Thyroid gland (tissue), 4 donors: ENCODE results near the gene RAD21L1. TPM values are rescaled to one million over a fixed set of nuclear protein-coding genes. Genes with fewer than 3 reads are reported as not detected.

Source experiments
- DNase-seq, 2 donors: peaks; one replicate each; pipeline ENCODE4 v3.0.0-alpha.2; 2019
- H3K27ac ChIP-seq, 3 donors: fragments of 200-600 bp; sonication (generic); 1 replicate in 2 of 3; 2 replicates in 1 of 3; pipeline ENCODE4 v1.5.1; 2016 to 2019; ENCODE audit warnings: mild to moderate bottlenecking in 1 of 3, moderate library complexity in 1 of 3
- H3K27me3 ChIP-seq: fragments of 200-600 bp; sonication (generic); one replicate; pipeline ENCODE4 v1.5.1; 2019
- H3K36me3 ChIP-seq, 2 donors: fragments of 200-600 bp; sonication (generic); one replicate each; pipeline ENCODE4 v1.5.1; 2016 to 2019
- H3K4me1 ChIP-seq, 2 donors: fragments of 200-600 bp; sonication (generic); one replicate each; pipeline ENCODE4 v1.5.1; 2017 to 2019
- H3K4me3 ChIP-seq, 3 donors: fragments of 200-600 bp; sonication (generic); replicated peaks in 1 of 3; 1 replicate in 2 of 3; 2 replicates in 1 of 3; pipeline ENCODE4 v1.5.1; 2016; ENCODE audit warnings: mild to moderate bottlenecking in 1 of 3
- H3K9me3 ChIP-seq: fragments of 200-600 bp; sonication (generic); one replicate; pipeline ENCODE4 v1.5.1; 2017
- POLR2A ChIP-seq, 2 donors: fragments of 450-650 bp; IDR thresholded peaks; one replicate each; pipeline ENCODE4 v1.6.1; 2017; ENCODE audit warnings: antibody characterized with exemption in 2 of 2, mild to moderate bottlenecking in 2 of 2, moderate library complexity in 1 of 2
- WGBS, 2 donors: methylation state at CpG; one replicate each; pipeline ENCODE4 v1.1.5; 2017; 5-methylcytosine and 5-hydroxymethylcytosine counted together
- intact Hi-C: fragments of 100-400 bp; cut with DNase I; formaldehyde crosslinking; loops from one replicate; pipeline ENCODE4 v1.15.1; 2023
- total RNA-seq, 4 donors: library from RNA; depleted of rRNA; stranded (reverse); fragments of >200 nt; gene quantifications; one replicate each; pipeline ENCODE4 v1.2.3, GENCODE V29; 2016
- TF ChIP-seq, protein P1 (sequence below), 6 experiments: fragments of 200-600 bp in 3 of 6; fragments of 450-650 bp in 3 of 6; sonication (generic) in 3 of 6; IDR thresholded peaks; one replicate each; pipeline ENCODE4 v1.5.1; 2016 to 2019; ENCODE audit warnings: antibody characterized with exemption in 6 of 6, mild to moderate bottlenecking in 2 of 6, inconsistent platforms in 1 of 6, moderate library complexity in 1 of 6

RAD21L1 gene
- total RNA-seq, 4 donors from 2014 or later: not detected

- DNase-seq: peak; percentile 33 to 40
- Histone ChIP-seq H3K36me3 (no peaks in the 10 kb centered on the region), H3K4me3 (peak overlapping the region in 1 of 3 donors; percentile 43), H3K27ac (no peak overlapping the region), H3K9me3 (no peaks in the 10 kb centered on the region), H3K4me1 (peaks cover 0 to 13% of the 10 kb centered on the region in 2 donors), H3K27me3 (no peaks in the 10 kb centered on the region)
- 16 to 17% methylated on average over 9 to 13 of the region's 20 CpGs for WGBS, 2 donors
- intact Hi-C loops: no loop called here
- no peak for TF ChIP-seq POLR2A (IDR thresholded peaks at IDR 0.05)
- TF ChIP-seq, protein P1, sequence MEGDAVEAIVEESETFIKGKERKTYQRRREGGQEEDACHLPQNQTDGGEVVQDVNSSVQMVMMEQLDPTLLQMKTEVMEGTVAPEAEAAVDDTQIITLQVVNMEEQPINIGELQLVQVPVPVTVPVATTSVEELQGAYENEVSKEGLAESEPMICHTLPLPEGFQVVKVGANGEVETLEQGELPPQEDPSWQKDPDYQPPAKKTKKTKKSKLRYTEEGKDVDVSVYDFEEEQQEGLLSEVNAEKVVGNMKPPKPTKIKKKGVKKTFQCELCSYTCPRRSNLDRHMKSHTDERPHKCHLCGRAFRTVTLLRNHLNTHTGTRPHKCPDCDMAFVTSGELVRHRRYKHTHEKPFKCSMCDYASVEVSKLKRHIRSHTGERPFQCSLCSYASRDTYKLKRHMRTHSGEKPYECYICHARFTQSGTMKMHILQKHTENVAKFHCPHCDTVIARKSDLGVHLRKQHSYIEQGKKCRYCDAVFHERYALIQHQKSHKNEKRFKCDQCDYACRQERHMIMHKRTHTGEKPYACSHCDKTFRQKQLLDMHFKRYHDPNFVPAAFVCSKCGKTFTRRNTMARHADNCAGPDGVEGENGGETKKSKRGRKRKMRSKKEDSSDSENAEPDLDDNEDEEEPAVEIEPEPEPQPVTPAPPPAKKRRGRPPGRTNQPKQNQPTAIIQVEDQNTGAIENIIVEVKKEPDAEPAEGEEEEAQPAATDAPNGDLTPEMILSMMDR (IDR thresholded peaks at IDR 0.05): peak in 4 of 6 experiments; percentile 15 to 61 (median 26)
Measured at GRCh38 chr20:1185790-1186334, 40.0 kb upstream of the RAD21L1 start.

DNA sequence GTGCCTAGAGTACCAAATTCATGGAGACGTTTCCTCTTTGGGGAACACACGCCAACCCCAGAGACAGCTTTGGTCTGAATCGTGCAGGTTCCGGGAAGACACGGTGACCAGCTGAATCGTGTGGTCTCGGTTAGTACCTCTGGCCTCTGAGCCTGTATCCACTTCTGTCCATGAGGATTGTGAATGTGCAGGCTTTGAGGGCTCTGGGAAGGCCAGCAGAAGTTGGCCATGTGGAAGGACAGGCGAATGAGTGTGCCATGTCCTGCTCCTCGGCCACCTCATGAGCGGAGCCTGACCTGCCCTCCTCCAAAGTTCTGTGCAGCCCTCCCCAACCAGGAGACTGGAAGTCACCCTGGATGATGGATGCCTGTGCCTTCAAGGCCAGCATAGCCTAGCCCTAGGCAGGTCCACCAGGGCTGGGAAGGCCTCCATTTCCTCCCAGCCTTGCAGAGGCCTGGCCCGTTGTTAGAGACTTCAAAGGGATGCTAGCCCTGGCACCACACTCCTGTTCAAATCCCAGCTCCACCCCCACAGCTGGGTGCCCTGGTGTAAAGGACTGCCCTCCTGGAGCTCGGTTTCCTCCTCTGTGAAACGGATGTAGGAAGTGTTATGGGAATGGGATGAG, 39.4 kb upstream of the RAD21L1 start:
- H3K36me3 ChIP-seq: no peaks in the 10 kb centered on the region
- intact Hi-C loops: no loop called here
- H3K4me1 ChIP-seq: peaks cover 0 to 13% of the 10 kb centered on the region in 2 donors
- no peaks in the 10 kb centered on the region for H3K9me3 ChIP-seq
- H3K27me3 ChIP-seq: no peaks in the 10 kb centered on the region
- 74% methylated on average over 13 of the region's 13 CpGs for WGBS, 2 donors
- H3K4me3 ChIP-seq: no peak overlapping the region
- H3K27ac ChIP-seq: no peak overlapping the region
- DNase-seq: no peak
- TF ChIP-seq, protein P1 (IDR thresholded peaks at IDR 0.05): no peak
- no peak for TF ChIP-seq POLR2A (IDR thresholded peaks at IDR 0.05)

GRCh38 chr20:1187605-1188171, 38.2 kb upstream of the RAD21L1 start:
- no peaks in the 10 kb centered on the region for H3K9me3 ChIP-seq
- TF ChIP-seq, protein P1 (IDR thresholded peaks at IDR 0.05): no peak
- no peak for TF ChIP-seq POLR2A (IDR thresholded peaks at IDR 0.05)
- no peak for DNase-seq
- no peak overlapping the region for H3K4me3 ChIP-seq
- H3K27me3 ChIP-seq: no peaks in the 10 kb centered on the region
- H3K36me3 ChIP-seq: no peaks in the 10 kb centered on the region
- intact Hi-C loops: no loop called here
- 71 to 79% methylated on average over 4 of the region's 4 CpGs for WGBS, 2 donors
- peaks cover 0 to 13% of the 10 kb centered on the region in 2 donors for H3K4me1 ChIP-seq
- H3K27ac ChIP-seq: no peak overlapping the region

DNA sequence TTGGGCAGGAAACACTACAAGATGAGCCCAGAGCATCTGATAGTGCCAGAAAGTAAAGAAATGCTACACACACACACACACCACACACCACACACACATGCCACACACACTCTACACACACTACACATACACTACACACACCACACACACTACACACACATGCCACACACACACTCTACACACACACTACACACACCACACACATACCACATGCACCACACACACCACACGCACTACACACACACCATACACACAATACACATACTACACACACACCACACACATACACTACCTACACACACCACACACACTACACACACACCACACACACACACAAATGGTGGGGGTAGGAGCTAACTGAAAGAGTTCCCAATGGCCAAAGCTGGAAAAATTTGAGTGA, 37.5 kb upstream of the RAD21L1 start:
- 94 to 96% methylated on average over 1 of the region's 1 CpG for WGBS, 2 donors
- no peak for DNase-seq
- no peak overlapping the region for H3K4me3 ChIP-seq
- TF ChIP-seq, protein P1 (IDR thresholded peaks at IDR 0.05): no peak
- no peak for TF ChIP-seq POLR2A (IDR thresholded peaks at IDR 0.05)
- H3K27me3 ChIP-seq: no peaks in the 10 kb centered on the region
- intact Hi-C loops: no loop called here
- peaks cover 0 to 13% of the 10 kb centered on the region in 2 donors for H3K4me1 ChIP-seq
- no peaks in the 10 kb centered on the region for H3K9me3 ChIP-seq
- no peak overlapping the region for H3K27ac ChIP-seq
- no peaks in the 10 kb centered on the region for H3K36me3 ChIP-seq

DNA sequence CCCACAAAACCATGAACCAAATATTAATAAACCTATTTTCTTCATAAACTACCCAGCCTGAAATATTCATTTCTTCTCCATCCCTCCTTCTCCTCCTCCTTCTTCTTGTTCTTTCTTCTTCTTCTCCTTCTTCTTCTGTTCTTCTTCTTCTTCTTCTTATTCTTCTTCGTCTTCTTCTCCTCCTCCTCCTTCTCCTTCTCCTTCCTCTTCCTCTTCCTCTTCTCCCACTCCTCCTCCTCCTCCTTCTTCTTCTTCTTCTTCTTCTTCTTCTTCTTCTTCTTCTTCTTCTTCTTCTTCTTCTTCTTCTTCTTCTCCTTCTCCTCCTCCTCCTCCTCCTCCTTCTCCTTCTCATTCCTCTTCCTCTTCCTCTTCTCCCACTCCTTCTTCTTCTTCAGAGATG, 36.0 kb upstream of the RAD21L1 start:
- peaks cover 0 to 7% of the 10 kb centered on the region in 2 donors for H3K4me1 ChIP-seq
- TF ChIP-seq, protein P1 (IDR thresholded peaks at IDR 0.05): no peak
- H3K27me3 ChIP-seq: no peaks in the 10 kb centered on the region
- no peak for DNase-seq
- H3K4me3 ChIP-seq: no peak overlapping the region
- H3K9me3 ChIP-seq: no peaks in the 10 kb centered on the region
- no peak overlapping the region for H3K27ac ChIP-seq
- WGBS, 2 donors: 65 to 67% methylated on average over 1 of the region's 1 CpG
- no peaks in the 10 kb centered on the region for H3K36me3 ChIP-seq
- intact Hi-C loops: no loop called here
